Measurements from ENCODE around the gene CAMK2G.

CAMK2G gene

DNA sequence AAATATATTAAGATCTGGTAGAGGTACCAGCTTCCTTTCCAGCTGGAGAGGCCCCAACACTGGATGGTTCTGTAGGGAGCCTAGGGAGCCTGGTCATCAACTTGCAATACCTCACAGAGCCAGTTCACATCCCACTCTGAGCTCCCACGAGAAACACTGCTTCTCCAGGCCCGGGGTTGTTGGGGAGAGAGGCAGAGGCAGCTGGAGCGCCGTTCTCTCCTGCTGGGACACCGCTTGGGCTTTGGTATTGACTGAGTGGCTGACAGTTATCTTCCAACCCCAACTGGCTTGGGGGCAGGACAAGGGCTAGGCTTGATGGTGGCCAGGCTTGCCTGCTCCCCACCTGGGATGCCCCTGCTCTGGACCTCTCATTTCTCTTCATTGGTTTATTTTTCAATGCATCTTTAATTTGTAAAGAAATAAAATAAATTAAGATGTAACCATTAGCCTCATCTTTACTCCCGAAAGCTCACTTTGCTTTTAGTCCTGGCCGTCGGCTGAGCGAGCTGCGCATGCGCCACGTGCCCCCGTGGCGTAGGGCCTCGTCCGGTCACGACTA lies 102.6 kb downstream of the CAMK2G start:
- no peak for DNase-seq (ENCODE audit: low read depth)

DNA sequence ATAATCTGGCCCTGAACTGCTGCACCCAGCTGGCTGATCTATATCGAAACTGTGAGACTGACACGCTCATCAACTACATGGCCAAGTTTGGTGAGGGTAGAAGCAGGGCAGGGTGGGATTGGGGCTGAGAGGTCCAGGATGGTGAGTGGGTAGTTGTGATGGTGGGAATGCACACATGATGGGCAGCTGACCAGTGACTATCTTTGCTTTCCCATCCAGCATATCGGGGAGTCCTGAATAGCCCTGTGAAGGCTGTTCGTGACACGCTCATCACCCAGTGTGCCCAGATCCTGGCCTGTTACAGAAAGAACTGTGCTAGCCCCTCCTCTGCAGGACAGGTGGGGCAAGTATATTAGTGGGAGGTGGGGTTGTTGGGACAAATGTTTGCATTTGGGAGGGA lies 105.0 kb downstream of the CAMK2G start:
- no peak for DNase-seq (ENCODE audit: low read depth)

DNA sequence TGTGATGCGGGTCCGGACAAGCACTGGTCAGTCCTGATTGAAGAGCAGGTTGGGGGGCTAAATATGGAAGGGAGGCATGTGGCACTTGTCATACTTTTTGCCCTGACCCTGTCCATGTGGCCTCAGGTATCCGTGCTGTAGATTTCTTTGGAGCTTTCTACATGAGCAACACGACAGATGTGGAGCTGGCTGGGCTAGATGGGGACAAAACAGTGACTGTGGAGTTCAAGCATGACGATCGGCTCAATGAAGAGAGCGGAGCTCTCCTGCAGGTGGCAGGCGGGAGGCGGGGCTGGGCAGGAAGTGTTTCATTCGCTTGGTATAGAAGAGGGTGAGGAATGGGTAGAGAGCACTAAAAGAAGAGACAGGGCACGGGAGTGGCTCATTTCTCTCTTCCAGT lies 105.5 kb downstream of the CAMK2G start:
- DNase-seq (ENCODE audit: low read depth), result no peak

DNA sequence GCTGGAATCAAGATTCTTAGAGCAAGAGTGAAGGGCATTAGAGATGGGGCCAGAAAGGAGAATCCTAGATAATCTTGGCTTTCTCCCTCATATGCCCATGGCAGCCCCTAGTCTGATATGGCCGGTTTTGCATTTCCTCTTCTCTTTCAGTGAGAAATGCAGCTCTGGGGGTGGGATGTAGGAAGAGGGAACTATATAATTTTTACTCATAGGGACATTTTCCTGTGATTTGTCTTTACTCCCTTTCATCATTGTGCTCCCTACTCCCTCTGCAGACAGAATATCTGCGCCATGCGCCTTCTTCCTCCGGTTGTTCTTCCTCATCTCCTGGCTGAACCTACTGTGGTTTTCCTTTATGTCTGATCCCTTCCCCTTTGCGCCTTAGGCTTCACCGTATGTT lies 109.3 kb downstream of the CAMK2G start:
- no peak for DNase-seq (ENCODE audit: low read depth)

GRCh38 chr10:73763343-73763742 lies 111.0 kb downstream of the CAMK2G start:
- no peak for DNase-seq (ENCODE audit: low read depth)

DNA sequence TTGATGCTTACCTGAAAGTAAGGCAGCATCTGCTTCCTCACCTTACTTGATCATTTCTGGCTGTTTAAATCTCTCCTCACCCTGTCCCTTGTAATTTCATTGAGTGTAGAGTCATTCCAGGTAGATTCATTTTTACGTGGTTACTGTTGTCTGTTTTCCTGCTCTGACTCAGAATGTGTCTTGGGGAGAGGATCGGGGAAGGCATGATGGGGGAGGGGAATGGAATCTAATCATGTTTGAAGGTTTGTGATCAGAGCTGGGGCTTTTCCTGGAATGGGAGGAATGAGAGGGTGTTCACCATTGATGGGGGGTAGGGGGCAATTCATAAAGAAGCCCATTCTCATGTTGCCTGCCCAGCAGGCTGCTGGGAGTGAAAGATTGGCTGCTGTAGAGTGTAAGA lies 111.4 kb downstream of the CAMK2G start:
- DNase-seq (ENCODE audit: low read depth), result no peak

Data from stromal cell of bone marrow (primary cell).